Body of pancreas (tissue), 4 donors: ENCODE measurements around the gene DHX34. TPM values are rescaled to one million over a fixed set of nuclear protein-coding genes. Genes with fewer than 3 reads are reported as not detected.

Source experiments
- ATAC-seq: fragments of 150-250 bp; one replicate; pipeline ENCODE4 v1.9.1; 2016
- DNase-seq, 4 donors: peaks; one replicate each; pipeline ENCODE4 v3.0.0-alpha.2; 2019
- H3K27ac ChIP-seq, 4 donors: fragments of 200-600 bp; sonication (generic); 1 replicate in 3 of 4; 2 replicates in 1 of 4; pipeline versions ENCODE4 v1.5.1 to v1.6.1; 2016 to 2019; ENCODE audit warnings: mild to moderate bottlenecking in 1 of 4, mixed read lengths in 1 of 4, moderate library complexity in 1 of 4
- H3K27me3 ChIP-seq, 2 donors: fragments of 200-600 bp; sonication (generic); one replicate each; pipeline ENCODE4 v1.6.0; 2016; ENCODE audit warnings: mild to moderate bottlenecking in 1 of 2
- H3K36me3 ChIP-seq, 2 donors: fragments of 200-600 bp; sonication (generic); replicated peaks in 1 of 2; 2 replicates each; pipeline ENCODE4 v1.5.1; 2016; ENCODE audit warnings: low read depth in 2 of 2; ENCODE audit not compliant: insufficient read depth in 1 of 2
- H3K4me1 ChIP-seq: fragments of 200-600 bp; sonication (generic); one replicate; pipeline ENCODE4 v1.6.0; 2016
- H3K4me3 ChIP-seq, 2 donors: fragments of 200-600 bp; sonication (generic); 1 replicate in 1 of 2; 2 replicates in 1 of 2; pipeline ENCODE4 v1.5.1; 2016 to 2019
- H3K9me3 ChIP-seq, 3 donors: fragments of 200-600 bp; sonication (generic); 1 replicate in 2 of 3; 2 replicates in 1 of 3; pipeline ENCODE4 v1.5.1; 2016
- CTCF ChIP-seq, 7 experiments: fragments of 450-650 bp in 4 of 7; fragments of 200-600 bp in 3 of 7; sonication (generic) in 3 of 7; IDR thresholded peaks; one replicate each; pipeline ENCODE4 v1.5.1; 2016 to 2019; ENCODE audit warnings: antibody characterized with exemption in 7 of 7
- POLR2A ChIP-seq, 3 donors: fragments of 450-650 bp; IDR thresholded peaks; one replicate each; pipeline ENCODE4 v1.6.1; 2016; ENCODE audit warnings: antibody characterized with exemption in 3 of 3, mild to moderate bottlenecking in 2 of 3
- WGBS, 2 donors: methylation state at CpG; one replicate each; pipeline ENCODE4 v1.1.5; 2017; 5-methylcytosine and 5-hydroxymethylcytosine counted together
- intact Hi-C: fragments of 100-400 bp; cut with DNase I; formaldehyde crosslinking; loops from one replicate; pipeline ENCODE4 v1.15.1; 2023
- total RNA-seq, 2 donors: library from RNA; depleted of rRNA; stranded (reverse); fragments of >200 nt; gene quantifications; one replicate each; pipeline ENCODE4 v1.1.0, GENCODE V29; 2016

DHX34 gene
- total RNA-seq, 2 donors from 2014 or later: 16.1 to 50.4 TPM

GRCh38 chr19:47377801-47378200 is 28.7 kb downstream of the DHX34 start:
- H3K27ac ChIP-seq: no peak overlapping the region
- no peak overlapping the region for H3K4me3 ChIP-seq
- no peaks in the 10 kb centered on the region for H3K4me1 ChIP-seq
- no peak for ATAC-seq
- no peak for TF ChIP-seq CTCF (IDR thresholded peaks at IDR 0.05)
- TF ChIP-seq POLR2A (IDR thresholded peaks at IDR 0.05): no peak
- DNase-seq: peak in 3 of 4 donors; percentile 15 to 46 (median 27)
- WGBS, 2 donors: 91 to 100% methylated on average over 2 to 11 of the region's 12 CpGs
- H3K27me3 ChIP-seq: no peaks in the 10 kb centered on the region
- H3K36me3 ChIP-seq: peaks cover 15 to 51% of the 10 kb centered on the region in 2 donors
- intact Hi-C loops: no loop called here
- H3K9me3 ChIP-seq: no peaks in the 10 kb centered on the region

- H3K27ac ChIP-seq: no peak overlapping the region
- WGBS, 2 donors: 83% methylated on average over 11 of the region's 11 CpGs; no CpG with 5 or more reads in 1 of the 2 donors
- no peak for ATAC-seq
- no peaks in the 10 kb centered on the region for H3K9me3 ChIP-seq
- DNase-seq: peak in 2 of 4 donors; percentile 36 to 50
- TF ChIP-seq POLR2A (IDR thresholded peaks at IDR 0.05) (no peak), CTCF (IDR thresholded peaks at IDR 0.05) (no peak)
- H3K4me3 ChIP-seq: no peak overlapping the region
- H3K4me1 ChIP-seq: no peaks in the 10 kb centered on the region
- intact Hi-C loops: no loop called here
- H3K36me3 ChIP-seq: peaks cover 15 to 47% of the 10 kb centered on the region in 2 donors
- H3K27me3 ChIP-seq: no peaks in the 10 kb centered on the region
Measured at GRCh38 chr19:47378246-47378645, 29.1 kb downstream of the DHX34 start.

GRCh38 chr19:47379381-47379938 is 30.3 kb downstream of the DHX34 start:
- TF ChIP-seq POLR2A (IDR thresholded peaks at IDR 0.05) (no peak), CTCF (IDR thresholded peaks at IDR 0.05) (no peak)
- WGBS, 2 donors: 90 to 97% methylated on average over 12 to 19 of the region's 23 CpGs

GRCh38 chr19:47380559-47380958 is 31.4 kb downstream of the DHX34 start:
- peaks cover 0 to 37% of the 10 kb centered on the region in 2 donors for H3K36me3 ChIP-seq
- H3K4me1 ChIP-seq: no peaks in the 10 kb centered on the region
- H3K4me3 ChIP-seq: no peak overlapping the region
- intact Hi-C loops: loop anchor here (10.0 kb wide), 1 partner anchor 86 kb away; no protein-coding TSS in a partner anchor
- DNase-seq (no peak), ATAC-seq (no peak)
- 91 to 94% methylated on average over 6 of the region's 6 CpGs for WGBS, 2 donors
- H3K27ac ChIP-seq: no peak overlapping the region
- no peaks in the 10 kb centered on the region for H3K9me3 ChIP-seq
- TF ChIP-seq CTCF (IDR thresholded peaks at IDR 0.05) (no peak), POLR2A (IDR thresholded peaks at IDR 0.05) (no peak)
- no peaks in the 10 kb centered on the region for H3K27me3 ChIP-seq

More at GRCh38 chr19:47379381-47379938, 30.3 kb downstream of the DHX34 start:
- Histone ChIP-seq H3K9me3 (no peaks in the 10 kb centered on the region), H3K4me3 (no peak overlapping the region), H3K36me3 (peaks cover 11 to 43% of the 10 kb centered on the region in 2 donors), H3K27me3 (no peaks in the 10 kb centered on the region), H3K27ac (no peak overlapping the region), H3K4me1 (no peaks in the 10 kb centered on the region)
- intact Hi-C loops: no loop called here
- DNase-seq (peak in 1 of 4 donors; percentile 35), ATAC-seq (no peak)

GRCh38 chr19:47381121-47381520 is 32.0 kb downstream of the DHX34 start:
- Histone ChIP-seq H3K9me3 (no peaks in the 10 kb centered on the region), H3K4me1 (no peaks in the 10 kb centered on the region), H3K36me3 (peaks cover 0 to 33% of the 10 kb centered on the region in 2 donors), H3K27ac (no peak overlapping the region), H3K27me3 (no peaks in the 10 kb centered on the region), H3K4me3 (no peak overlapping the region)
- DNase-seq: no peak
- ATAC-seq: no peak
- WGBS, 2 donors: 89 to 96% methylated on average over 10 to 12 of the region's 14 CpGs
- TF ChIP-seq CTCF (IDR thresholded peaks at IDR 0.05) (no peak), POLR2A (IDR thresholded peaks at IDR 0.05) (no peak)
- intact Hi-C loops: loop anchor here (10.0 kb wide), 1 partner anchor 86 kb away; no protein-coding TSS in a partner anchor
